Esophagus squamous epithelium (tissue), 4 donors: ENCODE data around the gene ITGB5.

Source experiments
- POLR2A ChIP-seq, 4 donors: fragments of 450-650 bp; IDR thresholded peaks; one replicate each; pipeline ENCODE4 v1.6.1; 2017; ENCODE audit warnings: antibody characterized with exemption in 4 of 4, mild to moderate bottlenecking in 4 of 4, moderate library complexity in 3 of 4
- TF ChIP-seq, protein P1 (sequence below), 6 experiments: fragments of 450-650 bp in 4 of 6; fragments of 200-600 bp in 2 of 6; sonication (generic) in 2 of 6; IDR thresholded peaks; one replicate each; pipeline ENCODE4 v1.5.1; 2016 to 2019; ENCODE audit warnings: antibody characterized with exemption in 6 of 6, mild to moderate bottlenecking in 4 of 6, moderate library complexity in 4 of 6

GRCh38 chr3:124817079-124817478 lies 70.1 kb downstream of the ITGB5 start:
- TF ChIP-seq POLR2A (IDR thresholded peaks at IDR 0.05): no peak
- TF ChIP-seq, protein P1, sequence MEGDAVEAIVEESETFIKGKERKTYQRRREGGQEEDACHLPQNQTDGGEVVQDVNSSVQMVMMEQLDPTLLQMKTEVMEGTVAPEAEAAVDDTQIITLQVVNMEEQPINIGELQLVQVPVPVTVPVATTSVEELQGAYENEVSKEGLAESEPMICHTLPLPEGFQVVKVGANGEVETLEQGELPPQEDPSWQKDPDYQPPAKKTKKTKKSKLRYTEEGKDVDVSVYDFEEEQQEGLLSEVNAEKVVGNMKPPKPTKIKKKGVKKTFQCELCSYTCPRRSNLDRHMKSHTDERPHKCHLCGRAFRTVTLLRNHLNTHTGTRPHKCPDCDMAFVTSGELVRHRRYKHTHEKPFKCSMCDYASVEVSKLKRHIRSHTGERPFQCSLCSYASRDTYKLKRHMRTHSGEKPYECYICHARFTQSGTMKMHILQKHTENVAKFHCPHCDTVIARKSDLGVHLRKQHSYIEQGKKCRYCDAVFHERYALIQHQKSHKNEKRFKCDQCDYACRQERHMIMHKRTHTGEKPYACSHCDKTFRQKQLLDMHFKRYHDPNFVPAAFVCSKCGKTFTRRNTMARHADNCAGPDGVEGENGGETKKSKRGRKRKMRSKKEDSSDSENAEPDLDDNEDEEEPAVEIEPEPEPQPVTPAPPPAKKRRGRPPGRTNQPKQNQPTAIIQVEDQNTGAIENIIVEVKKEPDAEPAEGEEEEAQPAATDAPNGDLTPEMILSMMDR (IDR thresholded peaks at IDR 0.05): no peak
